Heart right ventricle (tissue), 16 donors: ENCODE data around the gene PSMD13. TPM values are rescaled to one million over a fixed set of nuclear protein-coding genes. Genes with fewer than 3 reads are reported as not detected.
"Not testable (repeated sequence)": the region's sequence is repeated elsewhere in the genome, so short reads cannot be mapped to it uniquely, and the experiment has no call there.

ENCODE experiments used
- ATAC-seq, 8 donors: fragments of 200-7000 bp; cut with Tn5 transposase; one replicate each; pipeline ENCODE4 v1.9.1; 2020; ENCODE audit warnings: mild to moderate bottlenecking in 8 of 8, moderate library complexity in 8 of 8, moderate number of reproducible peaks in 1 of 8
- DNase-seq, 2 donors: peaks; one replicate each; pipeline ENCODE4 v3.0.0-alpha.2; 2020
- H3K27ac ChIP-seq, 10 donors: fragments of 200-600 bp; sonication (generic) in 2 of 10; one replicate each; pipeline versions ENCODE4 v1.5.0 to v1.8.0; 2020 to 2022; ENCODE audit warnings: mild to moderate bottlenecking in 3 of 10
- H3K27me3 ChIP-seq, 7 donors: fragments of 200-600 bp; one replicate each; pipeline ENCODE4 v1.8.0; 2021 to 2022; ENCODE audit warnings: mild to moderate bottlenecking in 2 of 7
- H3K36me3 ChIP-seq, 9 donors: fragments of 200-600 bp; sonication (generic) in 1 of 9; one replicate each; pipeline versions ENCODE4 v1.5.0 to v1.8.0; 2020 to 2022; ENCODE audit warnings: mild to moderate bottlenecking in 2 of 9
- H3K4me1 ChIP-seq, 9 donors: fragments of 200-600 bp; sonication (generic) in 1 of 9; one replicate each; pipeline versions ENCODE4 v1.5.0 to v1.8.0; 2020 to 2022; ENCODE audit warnings: mild to moderate bottlenecking in 4 of 9
- H3K4me3 ChIP-seq, 10 donors: fragments of 200-600 bp; sonication (generic) in 2 of 10; one replicate each; pipeline versions ENCODE4 v1.5.0 to v1.8.0; 2020 to 2022; ENCODE audit warnings: mild to moderate bottlenecking in 7 of 10, moderate library complexity in 2 of 10
- H3K9me3 ChIP-seq, 11 donors: fragments of 200-600 bp in 10 of 11; sonication (generic) in 2 of 11; one replicate each; pipeline versions ENCODE4 v1.5.0 to v1.8.0; 2013 to 2022; ENCODE audit warnings: mild to moderate bottlenecking in 2 of 11, control low read depth in 1 of 11, moderate library complexity in 1 of 11
- WGBS, 2 donors: extraction: QIAGEN DNeasy Blood & Tissue Kit; methylation state at CpG; one replicate each; pipeline ENCODE4 v1.1.7; 2013; ENCODE audit warnings: inconsistent platforms in 1 of 2; 5-methylcytosine and 5-hydroxymethylcytosine counted together
- intact Hi-C, 10 donors: fragments of 100-400 bp; cut with DNase I; formaldehyde crosslinking; loops; one replicate each; pipeline versions ENCODE4 v1.11.1 to v1.14.2; 2022
- polyA plus RNA-seq, 2 donors: library from polyadenylated mRNA; stranded (reverse); fragments of 200-250 nt; gene quantifications; one replicate each; pipeline ENCODE4 v1.2.3, GENCODE V29; 2013
- total RNA-seq, 10 donors: library from RNA; stranded (reverse); fragmentation: NEBNext Ultra II Directional in 3 of 10; extraction: Animal tissue kit (Norgen Biotek cat#: 25700) in 3 of 10; gene quantifications; one replicate each; pipeline versions ENCODE4 v1.2.1 to v1.2.4, GENCODE V29; 2021 to 2023
- TF ChIP-seq, protein P1 (sequence below), 9 donors: fragments of 200-600 bp; sonication (generic) in 2 of 9; IDR thresholded peaks; one replicate each; pipeline versions ENCODE4 v1.5.0 to v1.8.0; 2021 to 2022; ENCODE audit warnings: antibody characterized with exemption in 9 of 9, mild to moderate bottlenecking in 5 of 9, moderate library complexity in 1 of 9
- donor health status: Arrhythmogenic right ventricular cardiomyopathy.
- donor health status: ischemic (EF 13 %, LVEDD 7.1; RV severe dilation, severe dysfunction).
- donor health status: healthy with polysubstance abuse.
- donor health status: DM: no; HTN: yes; CAD: no.
- donor health status: DM: no; HTN: no; CAD: no.
- donor health status: ischemic (EF 25% LVEDD 6.9; RV normal size, moderate dysfunction).
- donor health status: ischemic (EF 25% LVEDD 5.7; RV mildly dilated, moderate dysfunction).
- donor health status: healthy.
- donor health status: DM: yes; HTN: yes; CAD: no.
- donor health status: Ischemic cardiomyopathy.
- donor health status: ischemic (EF 35%, LVEDD 5.7; RV mildly dilated, moderate dysfunction).
- donor health status: nonischemic (EF 11% LVEDD 7.7; RV severe dilation, severe dysfunction).
- donor health status: DM: yes; HTN: yes; CAD: no.
- donor health status: PGD.
- donor health status: ischemic (EF 29% LVEDD 5.4; RV normal size, mild dysfunction).
- donor health status: nonischemic (EF 23%, LVEDD 6.1; RV moderate dilation, normal function).

Gene PSMD13
- total and polyA plus RNA-seq, 12 donors = 78.7 to 163 (median 94.4) TPM

- Histone ChIP-seq H3K27ac (no peak overlapping the region), H3K36me3 (no peaks in the 10 kb centered on the region), H3K27me3 (peaks cover 16 to 79% (median 69%) of the 10 kb centered on the region in 7 donors), H3K4me1 (peaks cover 3 to 35% (median 18%) of the 10 kb centered on the region in 9 donors), H3K9me3 (no peaks in the 10 kb centered on the region), H3K4me3 (no peak overlapping the region)
- intact Hi-C loops = loop anchor here in 1 of 10 donors (5.0 kb wide), 1 partner anchor 33 kb away; no protein-coding TSS in a partner anchor
- ATAC-seq = no peak
- 83 to 88% methylated on average over 29 of the region's 29 CpGs for WGBS, 2 donors
- peak in 1 of 2 donors; percentile 2 for DNase-seq
- TF ChIP-seq, protein P1, sequence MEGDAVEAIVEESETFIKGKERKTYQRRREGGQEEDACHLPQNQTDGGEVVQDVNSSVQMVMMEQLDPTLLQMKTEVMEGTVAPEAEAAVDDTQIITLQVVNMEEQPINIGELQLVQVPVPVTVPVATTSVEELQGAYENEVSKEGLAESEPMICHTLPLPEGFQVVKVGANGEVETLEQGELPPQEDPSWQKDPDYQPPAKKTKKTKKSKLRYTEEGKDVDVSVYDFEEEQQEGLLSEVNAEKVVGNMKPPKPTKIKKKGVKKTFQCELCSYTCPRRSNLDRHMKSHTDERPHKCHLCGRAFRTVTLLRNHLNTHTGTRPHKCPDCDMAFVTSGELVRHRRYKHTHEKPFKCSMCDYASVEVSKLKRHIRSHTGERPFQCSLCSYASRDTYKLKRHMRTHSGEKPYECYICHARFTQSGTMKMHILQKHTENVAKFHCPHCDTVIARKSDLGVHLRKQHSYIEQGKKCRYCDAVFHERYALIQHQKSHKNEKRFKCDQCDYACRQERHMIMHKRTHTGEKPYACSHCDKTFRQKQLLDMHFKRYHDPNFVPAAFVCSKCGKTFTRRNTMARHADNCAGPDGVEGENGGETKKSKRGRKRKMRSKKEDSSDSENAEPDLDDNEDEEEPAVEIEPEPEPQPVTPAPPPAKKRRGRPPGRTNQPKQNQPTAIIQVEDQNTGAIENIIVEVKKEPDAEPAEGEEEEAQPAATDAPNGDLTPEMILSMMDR (IDR thresholded peaks at IDR 0.05) = no peak
These were observed 48.5 kb downstream of the PSMD13 start for GRCh38 chr11:285021-285893.

DNA sequence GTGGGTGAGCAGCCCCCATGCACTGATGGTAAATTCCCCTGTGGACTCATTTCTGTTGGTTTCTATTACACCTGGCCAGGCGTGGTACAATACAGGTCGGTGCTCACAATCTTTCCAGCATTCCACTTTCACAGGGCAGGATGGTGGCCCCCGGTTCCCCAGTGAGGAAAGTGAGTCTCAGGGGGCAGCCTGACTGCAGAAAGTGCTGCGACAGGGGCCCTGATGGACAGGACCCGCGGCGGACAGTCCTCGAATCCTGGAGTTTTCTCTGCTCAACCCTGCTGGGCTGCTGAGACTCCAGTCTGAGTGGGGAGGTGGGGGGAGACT is 49.1 kb downstream of the PSMD13 start:
- ATAC-seq (no peak), DNase-seq (peak in 1 of 2 donors; percentile 2)
- H3K27ac ChIP-seq = no peak overlapping the region
- TF ChIP-seq, protein P1 (IDR thresholded peaks at IDR 0.05) = no peak
- H3K36me3 ChIP-seq = peaks cover 0 to 4% (median 0%) of the 10 kb centered on the region in 9 donors
- intact Hi-C loops = loop anchor here in 1 of 10 donors (5.0 kb wide), 1 partner anchor 34 kb away; no protein-coding TSS in a partner anchor
- 85 to 91% methylated on average over 8 of the region's 8 CpGs for WGBS, 2 donors
- peaks cover 10 to 73% (median 63%) of the 10 kb centered on the region in 7 donors for H3K27me3 ChIP-seq
- no peak overlapping the region for H3K4me3 ChIP-seq
- H3K4me1 ChIP-seq = peaks cover 3 to 31% (median 19%) of the 10 kb centered on the region in 9 donors
- no peaks in the 10 kb centered on the region for H3K9me3 ChIP-seq

GRCh38 chr11:286977-287820 is 50.4 kb downstream of the PSMD13 start:
- Histone ChIP-seq H3K27ac (peak overlapping the region in 1 of 10 donors; percentile 87), H3K4me3 (peak overlapping the region in 1 of 10 donors; percentile 72), H3K27me3 (peaks cover 0 to 60% (median 49%) of the 10 kb centered on the region in 7 donors), H3K4me1 (peaks cover 3 to 20% (median 18%) of the 10 kb centered on the region in 9 donors)
- peak in 1 of 2 donors; percentile 4 for DNase-seq
- intact Hi-C loops = loop anchor here in 1 of 10 donors (5.0 kb wide), 1 partner anchor 35 kb away; no protein-coding TSS in a partner anchor
- not testable (repeated sequence) for H3K36me3 ChIP-seq, H3K9me3 ChIP-seq, ATAC-seq
- WGBS, 2 donors = 85 to 88% methylated on average over 27 of the region's 27 CpGs

- 18 to 25% methylated on average over 41 of the region's 41 CpGs for WGBS, 2 donors
- Histone ChIP-seq H3K27ac (peak overlapping the region in 7 of 10 donors; percentile 70 to 87 (median 82)), H3K9me3 (no peaks in the 10 kb centered on the region), H3K4me1 (peaks cover 3 to 20% (median 18%) of the 10 kb centered on the region in 9 donors), H3K4me3 (peak overlapping the region; percentile 58 to 82 (median 70)), H3K36me3 (peaks cover 0 to 13% (median 0%) of the 10 kb centered on the region in 9 donors), H3K27me3 (peaks cover 0 to 52% (median 42%) of the 10 kb centered on the region in 7 donors)
- DNase-seq (peak; percentile 7 to 26), ATAC-seq (peak in 3 of 8 donors; percentile 6 to 8 (median 6))
- intact Hi-C loops = loop anchor here in 1 of 10 donors (5.0 kb wide), 1 partner anchor 36 kb away; no protein-coding TSS in a partner anchor
- TF ChIP-seq, protein P1 (IDR thresholded peaks at IDR 0.05) = no peak
These were observed 51.2 kb downstream of the PSMD13 start for GRCh38 chr11:287821-288477.
